ENCODE data around the gene CBLIF. TPM values are rescaled to one million over a fixed set of nuclear protein-coding genes. Genes with fewer than 3 reads are reported as not detected.

CBLIF gene
- total and polyA plus RNA-seq, 2 of the 13 experiments (the other 11 are each of a cell fraction or from before 2014, with no cell fraction given) = not detected

DNA sequence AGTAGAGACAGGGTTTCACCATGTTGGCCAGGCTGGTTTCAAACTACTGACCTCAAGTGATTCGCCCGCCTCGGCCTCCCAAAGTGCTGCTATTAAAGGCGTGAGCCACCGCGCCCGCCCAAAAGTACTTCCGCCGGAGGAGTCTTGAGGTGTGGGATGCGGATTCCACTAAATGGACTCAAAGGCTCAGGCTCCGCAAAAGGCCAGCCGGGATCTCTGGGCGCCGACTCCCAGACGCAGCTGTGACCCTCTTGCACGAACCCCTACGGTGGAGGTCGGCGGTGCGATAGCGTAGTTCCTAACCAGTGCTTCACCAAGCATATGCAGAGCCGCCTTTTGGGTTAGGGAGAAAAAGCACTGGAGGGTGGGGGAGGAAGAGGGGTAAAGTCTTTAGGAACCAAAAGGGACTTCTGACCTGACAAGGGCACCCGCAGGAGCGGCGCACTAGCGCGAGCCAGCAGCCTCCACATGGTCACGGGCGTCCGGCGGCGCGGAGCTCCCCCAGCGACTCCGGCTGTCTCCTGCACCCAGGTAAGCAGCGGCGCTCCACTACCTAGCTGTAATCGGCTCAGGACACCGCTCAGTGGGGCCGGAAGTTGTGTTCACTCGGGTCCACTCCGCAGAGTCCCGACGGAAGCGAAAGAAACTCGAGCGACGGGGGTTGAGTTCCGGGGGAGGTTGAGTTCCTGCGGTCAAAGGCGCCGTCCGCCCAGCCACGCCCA lies 34.9 kb downstream of the CBLIF start, which contains the start of gene MRPL16 (continued):
- TF ChIP-seq NCOA1 (CRISPR knock-in tag; IDR thresholded peaks at IDR 0.05) = no peak; the same call in 1 of the 2 replicates
- no peak for TF ChIP-seq PTBP1 (IDR thresholded peaks at IDR 0.05; ENCODE audit: low read depth, low read length, poor library complexity, severe bottlenecking)
- no peak for TF ChIP-seq ZNF20 (CRISPR knock-in tag; IDR thresholded peaks at IDR 0.05)
- no peak for TF ChIP-seq IKZF1 (IDR thresholded peaks at IDR 0.05)
- no peak for TF ChIP-seq FOXP1 (IDR thresholded peaks at IDR 0.05)
- TF ChIP-seq FOXP1 (CRISPR knock-in tag; IDR thresholded peaks at IDR 0.05) = peak; percentile 42; the same call in 1 of the 2 replicates
- peak; percentile 51; the same call in 1 of the 2 replicates for TF ChIP-seq GZF1 (CRISPR knock-in tag; IDR thresholded peaks at IDR 0.05)
- TF ChIP-seq DMAP1 (CRISPR knock-in tag; IDR thresholded peaks at IDR 0.05) = peak; percentile 83
- TF ChIP-seq PRMT3 (CRISPR knock-in tag; IDR thresholded peaks at IDR 0.05; ENCODE audit: borderline replicate concordance, low read depth) = no peak
- no peak for TF ChIP-seq CC2D1A (CRISPR knock-in tag; IDR thresholded peaks at IDR 0.05)
- TF ChIP-seq MBNL3 (CRISPR knock-in tag; conservative IDR thresholded peaks at IDR 0.05) = no peak
- TF ChIP-seq ZNF788 (CRISPR knock-in tag; IDR thresholded peaks at IDR 0.05; ENCODE audit: borderline replicate concordance) = peak; percentile 76; the same call in 1 of the 2 replicates
- TF ChIP-seq ZSCAN30 (CRISPR knock-in tag; IDR thresholded peaks at IDR 0.05) = no peak; the same call in 1 of the 2 replicates
- TF ChIP-seq MZF1 (CRISPR knock-in tag; IDR thresholded peaks at IDR 0.05; ENCODE audit: borderline replicate concordance) = no peak
- TF ChIP-seq ZMYM3 (CRISPR knock-in tag; IDR thresholded peaks at IDR 0.05) = peak; percentile 50
- TF ChIP-seq YY1 (IDR thresholded peaks at IDR 0.05; ENCODE audit: insufficient read depth, insufficient replicate concordance, low read depth, low read length) = peak; percentile 81
- TF ChIP-seq, protein P1, sequence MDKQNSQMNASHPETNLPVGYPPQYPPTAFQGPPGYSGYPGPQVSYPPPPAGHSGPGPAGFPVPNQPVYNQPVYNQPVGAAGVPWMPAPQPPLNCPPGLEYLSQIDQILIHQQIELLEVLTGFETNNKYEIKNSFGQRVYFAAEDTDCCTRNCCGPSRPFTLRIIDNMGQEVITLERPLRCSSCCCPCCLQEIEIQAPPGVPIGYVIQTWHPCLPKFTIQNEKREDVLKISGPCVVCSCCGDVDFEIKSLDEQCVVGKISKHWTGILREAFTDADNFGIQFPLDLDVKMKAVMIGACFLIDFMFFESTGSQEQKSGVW (CRISPR knock-in tag; IDR thresholded peaks at IDR 0.05; ENCODE audit: borderline replicate concordance) = peak; percentile 90; the same call in 1 of the 2 replicates
- TF ChIP-seq, protein P2, sequence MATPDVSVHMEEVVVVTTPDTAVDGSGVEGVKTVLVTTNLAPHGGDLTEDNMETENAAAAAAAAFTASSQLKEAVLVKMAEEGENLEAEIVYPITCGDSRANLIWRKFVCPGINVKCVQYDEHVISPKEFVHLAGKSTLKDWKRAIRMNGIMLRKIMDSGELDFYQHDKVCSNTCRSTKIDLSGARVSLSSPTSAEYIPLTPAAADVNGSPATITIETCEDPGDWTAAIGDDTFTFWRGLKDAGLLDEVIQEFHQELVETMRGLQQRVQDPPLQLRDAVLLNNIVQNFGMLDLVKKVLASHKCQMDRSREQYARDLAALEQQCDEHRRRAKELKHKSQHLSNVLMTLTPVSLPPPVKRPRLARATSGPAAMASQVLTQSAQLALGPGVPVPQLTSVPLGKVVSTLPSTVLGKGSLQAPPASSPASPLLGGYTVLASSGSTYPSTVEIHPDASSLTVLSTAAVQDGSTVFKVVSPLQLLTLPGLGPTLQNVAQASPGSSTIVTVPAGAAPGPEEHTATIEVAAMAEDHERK (CRISPR knock-in tag; IDR thresholded peaks at IDR 0.05; ENCODE audit: low read depth) = 0 out of 2 replicates have a peak, but pooled peaks have one; percentile 33
- no peak for TF ChIP-seq NFE2 (CRISPR knock-in tag; IDR thresholded peaks at IDR 0.05)
- peak; percentile 63; the same call in 1 of the 2 replicates for TF ChIP-seq HDAC2 (CRISPR knock-in tag; IDR thresholded peaks at IDR 0.05)
- TF ChIP-seq TCF7L2 (IDR thresholded peaks at IDR 0.05; ENCODE audit: low read depth, low read length) = no peak
- no peak for TF ChIP-seq ZNF781 (CRISPR knock-in tag; IDR thresholded peaks at IDR 0.05; ENCODE audit: borderline replicate concordance, not compliant biosample characterization)
- no peak for TF ChIP-seq ATF7-NPFF (CRISPR knock-in tag; IDR thresholded peaks at IDR 0.05; ENCODE audit: low read depth)
- peak; percentile 61 for TF ChIP-seq AGO1 (IDR thresholded peaks at IDR 0.05; ENCODE audit: low read depth, low read length, poor library complexity, severe bottlenecking)
- no peak for TF ChIP-seq ATAD3A (CRISPR knock-in tag; IDR thresholded peaks at IDR 0.05)
- peak; percentile 64 for TF ChIP-seq NFKBIZ (CRISPR knock-in tag; IDR thresholded peaks at IDR 0.05)
- TF ChIP-seq NR1H2 (CRISPR knock-in tag; IDR thresholded peaks at IDR 0.05; ENCODE audit: borderline replicate concordance, low read depth) = no peak
- no peak for TF ChIP-seq ARNTL (CRISPR knock-in tag; IDR thresholded peaks at IDR 0.05)
- TF ChIP-seq ZSCAN12 (CRISPR knock-in tag; IDR thresholded peaks at IDR 0.05) = no peak
- TF ChIP-seq SSRP1 (CRISPR knock-in tag; IDR thresholded peaks at IDR 0.05) = no peak
